Inflammatory macrophage treated with lipopolysaccharide for 4 hours (primary cell): Measurements from ENCODE around the gene SPTLC3.

ENCODE experiments used
- DNase-seq: peaks from one replicate; pipeline ENCODE4 v3.0.0-alpha.2; 2020

Gene SPTLC3

DNA sequence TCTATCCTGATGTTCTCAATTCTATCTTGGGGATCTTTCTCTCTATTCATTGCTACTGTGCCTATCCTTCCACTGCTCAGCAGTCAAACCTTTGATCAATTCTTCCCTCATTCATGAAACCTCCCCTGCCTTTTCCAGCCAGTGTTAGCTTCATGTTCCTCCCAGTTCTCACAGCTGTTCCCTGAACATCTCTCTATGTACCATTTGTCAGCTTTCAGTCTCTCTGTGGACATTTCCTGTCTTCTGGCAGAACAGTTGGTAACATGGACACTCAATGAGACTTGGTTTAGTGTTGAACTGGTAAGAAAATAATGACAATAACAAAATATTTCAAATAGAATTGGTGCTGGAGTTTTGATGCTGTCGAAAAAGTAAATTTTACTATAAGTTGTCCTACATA, 26.2 kb downstream of the SPTLC3 start:
- DNase-seq, result no peak

- DNase-seq, result no peak
Measured at GRCh38 chr20:13035399-13036152, 26.8 kb downstream of the SPTLC3 start.

DNA sequence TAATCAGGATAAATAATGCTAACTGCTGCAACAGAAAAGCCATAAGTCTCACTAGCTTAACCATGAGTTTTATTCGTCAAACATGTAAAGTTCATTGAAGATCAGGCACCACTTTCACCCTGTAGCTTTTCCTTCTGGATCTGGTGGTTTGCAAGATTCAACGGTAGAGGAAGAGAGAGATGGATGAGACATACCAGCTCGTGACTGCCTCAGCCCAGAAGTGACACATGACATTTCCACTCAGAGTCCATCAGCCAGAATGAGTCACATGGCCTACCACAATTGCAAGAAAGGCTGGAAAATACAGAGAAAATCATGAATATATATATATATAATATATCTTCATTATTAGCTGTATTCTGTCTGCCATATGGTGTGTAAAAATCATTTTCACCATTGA, 29.0 kb downstream of the SPTLC3 start:
- peak; percentile 6 for DNase-seq

GRCh38 chr20:13041574-13042457, 33.0 kb downstream of the SPTLC3 start:
- DNase-seq, result no peak

DNA sequence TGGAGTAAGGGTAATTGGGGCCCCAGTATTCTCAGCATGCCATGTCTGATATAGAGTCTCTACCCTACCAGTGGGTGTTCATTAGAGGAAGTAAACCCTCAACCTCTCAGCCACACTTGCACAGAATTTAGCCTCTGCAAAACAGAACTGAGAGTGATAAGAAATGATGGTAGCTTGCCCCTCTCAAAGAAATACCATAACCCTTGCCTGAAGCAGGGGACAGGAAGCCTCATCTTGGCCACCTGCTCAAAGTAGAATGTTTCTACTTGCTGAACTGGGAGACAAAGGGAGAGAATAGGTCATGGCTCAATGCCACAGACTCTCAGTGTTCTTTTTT, 33.7 kb downstream of the SPTLC3 start:
- no peak for DNase-seq

DNA sequence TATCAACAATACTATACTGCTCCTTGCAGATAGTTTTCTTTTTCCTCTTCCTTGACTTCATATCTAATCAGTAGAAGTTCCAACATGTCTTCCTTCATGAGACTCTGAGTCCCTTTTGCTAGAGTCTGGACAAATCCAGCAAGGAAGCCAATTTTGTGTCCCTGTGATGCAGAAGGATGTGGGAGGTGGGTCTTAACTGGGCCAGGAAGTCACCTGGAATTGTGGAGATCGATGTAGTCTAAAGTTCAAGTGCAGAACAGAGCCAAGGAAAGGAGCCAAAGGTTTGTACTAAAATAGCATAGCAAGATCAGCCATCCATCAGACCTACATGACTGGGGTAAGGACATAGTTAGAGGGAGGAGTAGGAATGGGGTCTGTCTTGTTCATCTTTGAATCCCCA, 37.6 kb downstream of the SPTLC3 start:
- no peak for DNase-seq

- DNase-seq, result no peak
Measured at GRCh38 chr20:13054011-13054410, 45.2 kb downstream of the SPTLC3 start.

- no peak for DNase-seq
Measured at GRCh38 chr20:13058666-13059389, 50.1 kb downstream of the SPTLC3 start.

GRCh38 chr20:13059398-13060136, 50.8 kb downstream of the SPTLC3 start:
- DNase-seq, result no peak

- no peak for DNase-seq
Measured at GRCh38 chr20:13060327-13060726, 51.6 kb downstream of the SPTLC3 start.

- DNase-seq, result no peak
Measured at GRCh38 chr20:13061381-13061780, 52.6 kb downstream of the SPTLC3 start.

- DNase-seq, result no peak
Measured at GRCh38 chr20:13062789-13063188, 54.0 kb downstream of the SPTLC3 start.

GRCh38 chr20:13068336-13068735, 59.6 kb downstream of the SPTLC3 start:
- no peak for DNase-seq

- DNase-seq, result no peak
Measured at GRCh38 chr20:13081877-13082276, 73.1 kb downstream of the SPTLC3 start.

GRCh38 chr20:13082378-13082777, 73.6 kb downstream of the SPTLC3 start:
- no peak for DNase-seq

DNA sequence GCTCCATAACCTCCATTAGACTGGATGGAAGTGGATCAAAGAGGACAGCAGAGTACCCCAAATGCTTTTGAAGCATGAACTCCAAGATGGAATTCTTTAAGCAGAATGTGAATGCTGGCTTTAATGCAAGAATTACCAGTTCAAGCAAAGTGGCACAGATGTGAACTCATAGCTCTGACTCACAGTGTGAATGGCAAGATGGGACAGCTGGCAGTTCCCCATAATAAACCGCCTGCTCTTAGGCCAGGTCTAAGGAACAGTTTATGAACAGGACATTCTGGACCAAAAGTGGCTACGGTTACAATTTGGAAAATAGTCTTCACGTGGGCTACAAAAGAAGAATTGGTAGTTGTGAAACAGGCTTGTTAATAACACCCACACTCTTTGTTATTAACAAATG, 76.5 kb downstream of the SPTLC3 start:
- no peak for DNase-seq

DNA sequence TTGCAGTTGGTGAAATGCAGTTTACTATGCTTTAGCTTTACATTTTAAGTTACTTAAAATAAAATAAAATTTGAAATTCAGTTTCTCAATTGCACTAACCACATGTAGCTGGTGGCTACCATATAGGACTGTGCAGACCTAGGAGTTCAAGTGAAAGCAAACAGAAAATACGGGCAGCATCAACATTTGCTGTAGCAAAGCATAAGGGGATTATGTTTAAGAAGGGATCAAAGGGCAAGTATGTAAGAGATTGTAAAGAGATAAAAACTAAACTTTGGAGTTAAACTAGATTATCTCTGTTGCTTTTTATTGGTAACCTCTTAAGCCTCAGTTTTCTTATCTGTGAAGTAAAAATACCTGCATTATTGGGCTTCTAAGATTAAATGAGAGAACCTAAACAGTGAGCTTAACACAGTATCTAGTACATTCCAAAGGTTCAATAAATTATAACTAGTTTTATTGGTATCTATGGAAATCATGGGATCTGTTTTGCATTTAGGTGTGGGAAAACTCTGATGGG, 81.2 kb downstream of the SPTLC3 start:
- no peak for DNase-seq

- DNase-seq, result no peak
Measured at GRCh38 chr20:13092111-13092510, 83.3 kb downstream of the SPTLC3 start.

- no peak for DNase-seq
Measured at GRCh38 chr20:13094976-13095375, 86.2 kb downstream of the SPTLC3 start.

- no peak for DNase-seq
Measured at GRCh38 chr20:13098720-13099355, 90.1 kb downstream of the SPTLC3 start.

- DNase-seq, result no peak
Measured at GRCh38 chr20:13099676-13100075, 90.9 kb downstream of the SPTLC3 start.

DNA sequence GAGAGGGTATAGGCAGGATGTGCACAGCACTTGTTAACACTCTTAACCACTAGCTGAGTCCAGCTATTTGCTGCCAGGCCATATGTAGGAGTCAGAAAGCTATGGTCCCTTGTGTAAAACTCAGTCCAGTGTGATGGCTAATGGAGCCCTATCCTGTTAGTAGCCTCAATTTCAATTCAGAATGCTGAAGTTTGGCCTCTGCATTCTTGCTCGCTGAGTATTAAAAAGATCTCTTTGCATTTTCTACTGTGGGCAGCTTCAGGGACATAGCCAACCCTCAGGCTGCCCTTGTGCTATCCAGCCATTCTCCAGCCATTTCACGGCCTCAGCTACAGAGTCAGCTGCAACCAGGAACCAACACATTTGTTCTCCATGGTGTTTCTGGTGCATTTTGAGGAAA, 92.5 kb downstream of the SPTLC3 start:
- no peak for DNase-seq
